Heart right ventricle (tissue), 16 donors: ENCODE data around the gene KRTAP10-3. TPM values are rescaled to one million over a fixed set of nuclear protein-coding genes. Genes with fewer than 3 reads are reported as not detected.
"Not testable (repeated sequence)": the region's sequence is repeated elsewhere in the genome, so short reads cannot be mapped to it uniquely, and the experiment has no call there.

Experiments used
- ATAC-seq, 8 donors: fragments of 200-7000 bp; cut with Tn5 transposase; one replicate each; pipeline ENCODE4 v1.9.1; 2020; ENCODE audit warnings: mild to moderate bottlenecking in 8 of 8, moderate library complexity in 8 of 8, moderate number of reproducible peaks in 1 of 8
- DNase-seq, 2 donors: peaks; one replicate each; pipeline ENCODE4 v3.0.0-alpha.2; 2020
- H3K27ac ChIP-seq, 10 donors: fragments of 200-600 bp; sonication (generic) in 2 of 10; one replicate each; pipeline versions ENCODE4 v1.5.0 to v1.8.0; 2020 to 2022; ENCODE audit warnings: mild to moderate bottlenecking in 3 of 10
- H3K27me3 ChIP-seq, 7 donors: fragments of 200-600 bp; one replicate each; pipeline ENCODE4 v1.8.0; 2021 to 2022; ENCODE audit warnings: mild to moderate bottlenecking in 2 of 7
- H3K36me3 ChIP-seq, 9 donors: fragments of 200-600 bp; sonication (generic) in 1 of 9; one replicate each; pipeline versions ENCODE4 v1.5.0 to v1.8.0; 2020 to 2022; ENCODE audit warnings: mild to moderate bottlenecking in 2 of 9
- H3K4me1 ChIP-seq, 9 donors: fragments of 200-600 bp; sonication (generic) in 1 of 9; one replicate each; pipeline versions ENCODE4 v1.5.0 to v1.8.0; 2020 to 2022; ENCODE audit warnings: mild to moderate bottlenecking in 4 of 9
- H3K4me3 ChIP-seq, 10 donors: fragments of 200-600 bp; sonication (generic) in 2 of 10; one replicate each; pipeline versions ENCODE4 v1.5.0 to v1.8.0; 2020 to 2022; ENCODE audit warnings: mild to moderate bottlenecking in 7 of 10, moderate library complexity in 2 of 10
- H3K9me3 ChIP-seq, 11 donors: fragments of 200-600 bp in 10 of 11; sonication (generic) in 2 of 11; one replicate each; pipeline versions ENCODE4 v1.5.0 to v1.8.0; 2013 to 2022; ENCODE audit warnings: mild to moderate bottlenecking in 2 of 11, control low read depth in 1 of 11, moderate library complexity in 1 of 11
- WGBS, 2 donors: extraction: QIAGEN DNeasy Blood & Tissue Kit; methylation state at CpG; one replicate each; pipeline ENCODE4 v1.1.7; 2013; ENCODE audit warnings: inconsistent platforms in 1 of 2; 5-methylcytosine and 5-hydroxymethylcytosine counted together
- intact Hi-C, 10 donors: fragments of 100-400 bp; cut with DNase I; formaldehyde crosslinking; loops; one replicate each; pipeline versions ENCODE4 v1.11.1 to v1.14.2; 2022
- polyA plus RNA-seq, 2 donors: library from polyadenylated mRNA; stranded (reverse); fragments of 200-250 nt; gene quantifications; one replicate each; pipeline ENCODE4 v1.2.3, GENCODE V29; 2013
- total RNA-seq, 10 donors: library from RNA; stranded (reverse); fragmentation: NEBNext Ultra II Directional in 3 of 10; extraction: Animal tissue kit (Norgen Biotek cat#: 25700) in 3 of 10; gene quantifications; one replicate each; pipeline versions ENCODE4 v1.2.1 to v1.2.4, GENCODE V29; 2021 to 2023
- TF ChIP-seq, protein P1 (sequence below), 9 donors: fragments of 200-600 bp; sonication (generic) in 2 of 9; IDR thresholded peaks; one replicate each; pipeline versions ENCODE4 v1.5.0 to v1.8.0; 2021 to 2022; ENCODE audit warnings: antibody characterized with exemption in 9 of 9, mild to moderate bottlenecking in 5 of 9, moderate library complexity in 1 of 9
- donor health status: Arrhythmogenic right ventricular cardiomyopathy.
- donor health status: ischemic (EF 13 %, LVEDD 7.1; RV severe dilation, severe dysfunction).
- donor health status: healthy with polysubstance abuse.
- donor health status: DM: no; HTN: yes; CAD: no.
- donor health status: DM: no; HTN: no; CAD: no.
- donor health status: ischemic (EF 25% LVEDD 6.9; RV normal size, moderate dysfunction).
- donor health status: ischemic (EF 25% LVEDD 5.7; RV mildly dilated, moderate dysfunction).
- donor health status: healthy.
- donor health status: DM: yes; HTN: yes; CAD: no.
- donor health status: Ischemic cardiomyopathy.
- donor health status: ischemic (EF 35%, LVEDD 5.7; RV mildly dilated, moderate dysfunction).
- donor health status: nonischemic (EF 11% LVEDD 7.7; RV severe dilation, severe dysfunction).
- donor health status: DM: yes; HTN: yes; CAD: no.
- donor health status: PGD.
- donor health status: ischemic (EF 29% LVEDD 5.4; RV normal size, mild dysfunction).
- donor health status: nonischemic (EF 23%, LVEDD 6.1; RV moderate dilation, normal function).

The KRTAP10-3 gene
- total and polyA plus RNA-seq, 12 donors: not detected

DNA sequence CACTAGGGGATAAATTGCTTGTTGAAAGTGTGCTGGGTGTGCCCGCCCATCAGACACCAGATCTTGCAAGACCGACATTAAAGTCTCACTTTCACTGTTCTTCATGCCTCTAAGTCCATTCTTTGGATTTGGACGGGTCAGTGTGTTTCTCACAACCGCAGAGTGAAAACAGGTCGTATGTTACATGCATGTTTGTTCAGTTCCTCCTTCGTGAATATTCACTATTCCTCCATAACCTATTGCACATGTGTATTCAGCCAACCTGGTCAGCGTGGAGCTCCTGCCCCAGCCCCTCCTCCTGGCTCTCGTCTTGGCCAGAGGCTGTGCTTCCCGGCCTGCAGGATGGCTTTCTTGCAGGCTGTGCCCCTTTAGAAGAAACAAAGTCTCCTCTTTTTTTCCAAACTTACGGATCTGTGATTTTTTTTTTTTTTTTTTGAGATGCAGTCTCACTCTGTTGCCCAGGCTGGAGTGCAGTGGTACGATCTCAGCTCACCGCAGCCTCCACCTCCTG is 35.9 kb upstream of the KRTAP10-3 start:
- no peak overlapping the region for H3K27ac ChIP-seq
- peaks cover 0 to 4% (median 0%) of the 10 kb centered on the region in 9 donors for H3K4me1 ChIP-seq
- 79 to 82% methylated on average over 12 of the region's 12 CpGs for WGBS, 2 donors
- DNase-seq: no peak
- ATAC-seq: no peak
- H3K4me3 ChIP-seq: no peak overlapping the region
- intact Hi-C loops: no loop called here
- TF ChIP-seq, protein P1, sequence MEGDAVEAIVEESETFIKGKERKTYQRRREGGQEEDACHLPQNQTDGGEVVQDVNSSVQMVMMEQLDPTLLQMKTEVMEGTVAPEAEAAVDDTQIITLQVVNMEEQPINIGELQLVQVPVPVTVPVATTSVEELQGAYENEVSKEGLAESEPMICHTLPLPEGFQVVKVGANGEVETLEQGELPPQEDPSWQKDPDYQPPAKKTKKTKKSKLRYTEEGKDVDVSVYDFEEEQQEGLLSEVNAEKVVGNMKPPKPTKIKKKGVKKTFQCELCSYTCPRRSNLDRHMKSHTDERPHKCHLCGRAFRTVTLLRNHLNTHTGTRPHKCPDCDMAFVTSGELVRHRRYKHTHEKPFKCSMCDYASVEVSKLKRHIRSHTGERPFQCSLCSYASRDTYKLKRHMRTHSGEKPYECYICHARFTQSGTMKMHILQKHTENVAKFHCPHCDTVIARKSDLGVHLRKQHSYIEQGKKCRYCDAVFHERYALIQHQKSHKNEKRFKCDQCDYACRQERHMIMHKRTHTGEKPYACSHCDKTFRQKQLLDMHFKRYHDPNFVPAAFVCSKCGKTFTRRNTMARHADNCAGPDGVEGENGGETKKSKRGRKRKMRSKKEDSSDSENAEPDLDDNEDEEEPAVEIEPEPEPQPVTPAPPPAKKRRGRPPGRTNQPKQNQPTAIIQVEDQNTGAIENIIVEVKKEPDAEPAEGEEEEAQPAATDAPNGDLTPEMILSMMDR (IDR thresholded peaks at IDR 0.05): no peak
- peaks cover 0 to 53% (median 15%) of the 10 kb centered on the region in 7 donors for H3K27me3 ChIP-seq
- H3K9me3 ChIP-seq: peaks cover 0 to 10% (median 0%) of the 10 kb centered on the region in 11 donors
- H3K36me3 ChIP-seq: no peaks in the 10 kb centered on the region

DNA sequence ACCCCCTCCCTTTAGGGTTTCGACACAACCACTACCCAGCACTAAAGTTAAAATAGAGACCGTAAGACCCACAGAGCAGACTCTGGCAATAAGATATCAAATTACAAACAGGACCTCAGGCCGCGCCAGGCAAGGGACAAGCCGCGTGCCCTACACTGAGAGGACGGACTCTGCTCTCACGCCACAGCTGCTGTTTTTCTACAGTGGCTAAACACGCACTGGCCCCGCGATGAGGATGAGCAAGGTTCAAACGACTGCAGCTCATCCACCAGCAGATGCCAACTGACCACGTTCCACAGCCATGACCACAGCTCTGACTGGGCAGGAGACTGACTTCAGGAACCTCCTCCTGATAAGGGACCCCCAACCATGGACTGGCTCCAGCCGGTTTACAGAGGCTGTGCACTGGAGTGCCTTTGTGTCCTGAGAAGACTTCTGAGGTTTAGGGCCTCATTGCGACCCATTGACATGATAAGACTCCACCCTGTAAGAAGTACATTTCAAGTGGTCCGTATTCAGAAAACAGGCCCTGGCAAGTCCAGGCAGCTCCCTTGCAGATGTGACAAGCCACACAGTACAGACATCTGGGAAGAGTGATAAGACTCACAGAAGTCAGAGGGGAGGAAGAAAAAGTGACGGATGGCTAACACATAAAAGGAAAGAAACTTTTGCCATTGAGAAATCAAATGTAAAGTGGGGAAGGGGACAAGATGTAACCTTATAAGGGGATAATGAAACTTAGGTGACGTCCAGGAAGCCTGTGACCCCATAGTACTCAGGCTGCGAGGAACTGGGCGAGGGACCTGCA is 35.2 kb upstream of the KRTAP10-3 start:
- Histone ChIP-seq H3K4me1 (peaks cover 0 to 4% (median 0%) of the 10 kb centered on the region in 9 donors), H3K27me3 (peaks cover 0 to 53% (median 12%) of the 10 kb centered on the region in 7 donors), H3K27ac (no peak overlapping the region), H3K36me3 (no peaks in the 10 kb centered on the region), H3K9me3 (peaks cover 0 to 5% (median 0%) of the 10 kb centered on the region in 11 donors), H3K4me3 (no peak overlapping the region)
- TF ChIP-seq, protein P1 (IDR thresholded peaks at IDR 0.05): no peak
- WGBS, 2 donors: 42 to 46% methylated on average over 20 of the region's 20 CpGs
- peak in 2 of 8 donors; percentile 20 to 44 for ATAC-seq
- DNase-seq: no peak
- intact Hi-C loops: no loop called here

DNA sequence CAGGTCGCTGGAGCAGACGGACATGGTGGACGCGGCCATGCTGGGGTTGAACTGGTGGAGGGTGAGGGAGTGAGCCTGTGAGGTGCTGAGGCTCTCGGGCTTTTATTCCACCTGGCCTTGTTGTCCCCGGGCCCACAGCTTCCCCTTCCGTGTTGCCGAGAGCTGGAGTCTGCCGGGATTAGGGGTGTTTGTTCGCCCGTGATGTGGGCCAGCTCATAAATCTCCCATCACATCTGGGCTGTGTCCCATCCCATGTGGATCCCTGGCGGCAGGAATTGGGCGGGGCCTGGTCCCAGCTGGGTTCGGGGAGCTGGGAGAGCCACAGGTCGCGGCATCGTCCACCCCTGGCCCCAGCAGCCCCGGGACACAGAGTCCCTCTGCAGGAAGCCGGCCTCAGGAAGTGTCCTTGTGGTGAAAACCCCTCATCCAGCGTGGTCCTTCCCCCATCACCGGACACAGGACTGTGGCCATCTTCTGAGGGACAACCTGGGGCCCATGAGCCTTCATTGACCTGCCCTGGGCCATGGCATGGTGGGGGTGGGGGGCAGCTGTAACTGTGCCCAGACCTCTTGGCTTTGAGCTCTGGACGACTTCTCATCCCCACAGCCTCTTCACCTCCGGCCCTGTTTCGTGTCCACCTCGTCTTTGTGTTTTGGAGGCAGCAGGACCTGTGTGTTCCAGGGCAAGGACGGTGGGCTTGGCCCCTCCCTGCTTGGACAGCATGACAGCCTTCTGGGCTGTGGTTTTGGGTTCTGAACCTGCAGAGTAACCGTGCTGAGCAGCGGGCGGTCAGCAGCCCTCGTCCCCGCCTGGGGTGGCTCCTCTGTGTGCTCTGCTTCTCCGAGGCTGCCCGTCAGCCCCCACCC is 34.1 kb upstream of the KRTAP10-3 start, which contains the start of gene KRTAP10-6:
Gene KRTAP10-6, minus strand, starts transcription at position 60 of the 866 bp plus-strand sequence. Its CDS starts 21 bp downstream, at position 39.
- intact Hi-C loops: no loop called here
- 65 to 67% methylated on average over 33 of the region's 33 CpGs for WGBS, 2 donors
- TF ChIP-seq, protein P1 (IDR thresholded peaks at IDR 0.05): no peak
- H3K4me1 ChIP-seq: peaks cover 0 to 4% (median 0%) of the 10 kb centered on the region in 9 donors
- no peaks in the 10 kb centered on the region for H3K36me3 ChIP-seq
- ATAC-seq (peak in 1 of 8 donors; percentile 22), DNase-seq (peak in 1 of 2 donors; percentile 6)
- peaks cover 0 to 41% (median 12%) of the 10 kb centered on the region in 7 donors for H3K27me3 ChIP-seq
- no peaks in the 10 kb centered on the region for H3K9me3 ChIP-seq
- no peak within 1 kb of the TSS for H3K27ac ChIP-seq
- H3K4me3 ChIP-seq: no peak within 1 kb of the TSS

DNA sequence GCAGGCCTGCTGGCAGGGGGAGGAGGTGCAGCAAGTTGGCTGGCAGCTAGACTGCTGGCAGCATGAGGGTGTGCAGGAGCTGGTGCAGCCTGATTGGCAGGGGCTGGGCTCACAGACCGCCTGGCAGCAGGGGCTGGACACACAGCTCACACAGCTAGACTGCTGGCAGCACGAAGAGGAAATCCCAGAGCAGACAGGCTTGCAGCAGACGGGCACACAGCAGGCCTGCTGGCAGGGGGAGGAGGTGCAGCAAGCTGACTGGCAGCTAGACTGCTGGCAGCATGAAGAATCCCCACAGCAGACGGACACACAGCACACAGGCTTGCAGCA is 33.2 kb upstream of the KRTAP10-3 start:
- 41 to 90% methylated on average over 2 to 4 of the region's 4 CpGs for WGBS, 2 donors
- peak in 2 of 8 donors; percentile 40 to 59 for ATAC-seq

DNA sequence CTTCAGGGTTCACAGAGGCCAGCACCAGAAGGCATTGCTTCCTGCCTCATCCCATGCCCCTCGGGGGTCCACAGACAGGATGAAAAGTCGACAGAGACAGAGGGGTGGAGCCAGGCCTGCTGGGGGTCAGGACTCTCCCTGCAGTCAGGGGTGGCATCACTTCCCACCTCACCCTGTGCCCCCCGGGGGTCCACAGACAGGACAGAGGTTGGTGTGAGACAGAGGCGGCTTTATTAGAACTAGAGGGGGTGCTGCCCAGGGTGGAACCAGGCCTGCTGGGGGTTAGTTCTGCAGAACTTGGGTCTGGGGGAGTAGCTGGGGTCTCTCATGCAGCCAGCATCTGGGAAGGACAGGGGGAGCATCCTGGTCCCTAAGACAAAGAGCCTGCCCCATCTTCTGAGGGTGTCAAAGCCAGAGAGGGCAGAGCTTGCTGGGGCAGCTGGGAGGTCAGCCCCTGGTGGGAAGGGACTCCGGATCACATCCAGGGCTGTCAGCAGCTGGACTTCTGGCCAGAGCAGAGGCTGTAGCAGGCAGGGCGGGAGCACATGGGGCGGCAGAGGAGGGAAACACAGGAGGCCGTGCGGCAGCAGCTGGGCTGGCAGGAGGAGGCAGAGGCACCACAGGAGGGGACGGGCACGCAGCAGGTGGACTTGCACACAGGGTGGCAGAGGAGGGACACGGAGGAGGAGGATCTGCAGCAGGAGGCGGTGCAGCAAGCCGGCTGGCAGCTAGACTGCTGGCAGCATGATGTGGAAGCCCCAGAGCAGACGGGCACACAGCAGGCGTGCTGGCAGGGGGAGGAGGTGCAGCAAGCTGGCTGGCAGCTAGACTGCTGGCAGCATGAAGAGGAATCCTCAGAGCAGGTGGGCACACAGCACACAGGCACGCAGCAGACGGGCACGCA is 32.6 kb upstream of the KRTAP10-3 start:
- H3K4me1 ChIP-seq, H3K36me3 ChIP-seq, H3K27ac ChIP-seq, H3K9me3 ChIP-seq, DNase-seq, intact Hi-C loops, H3K4me3 ChIP-seq: not testable (repeated sequence)
- peaks cover 0 to 47% (median 17%) of the 10 kb centered on the region in 7 donors for H3K27me3 ChIP-seq
- 60 to 72% methylated on average over 11 to 18 of the region's 19 CpGs for WGBS, 2 donors
- peak in 2 of 8 donors; percentile 20 to 51 for ATAC-seq

More for the DNA sequence above, 33.2 kb upstream of the KRTAP10-3 start:
- intact Hi-C loops, DNase-seq, H3K36me3 ChIP-seq, H3K4me1 ChIP-seq, H3K4me3 ChIP-seq, H3K9me3 ChIP-seq, H3K27ac ChIP-seq: not testable (repeated sequence)
- H3K27me3 ChIP-seq: peaks cover 0 to 42% (median 12%) of the 10 kb centered on the region in 7 donors
